ENCODE results near the gene CYP3A7. TPM values are rescaled to one million over a fixed set of nuclear protein-coding genes. Genes with fewer than 3 reads are reported as not detected.

Gene CYP3A7
- total RNA-seq = not detected in 2 replicates

DNA sequence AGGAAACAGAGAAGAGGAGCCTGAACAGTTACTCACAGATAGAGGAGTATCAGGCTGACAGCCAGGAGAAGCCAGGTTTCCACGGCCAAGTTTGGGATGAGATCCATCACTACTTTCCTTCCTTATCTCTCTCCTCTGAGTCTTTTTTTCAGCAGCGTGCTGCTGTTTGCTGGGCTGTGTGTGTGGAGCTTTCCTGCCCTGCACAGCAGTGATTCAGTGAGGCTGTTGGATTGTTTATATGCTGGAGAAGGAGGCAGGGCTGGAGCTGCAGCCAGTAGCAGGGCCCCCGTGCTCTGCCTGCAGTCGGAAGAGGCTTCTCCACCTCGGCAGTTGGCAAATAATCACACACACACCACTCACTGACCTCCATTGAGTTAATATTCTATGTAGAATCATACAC lies at the start of gene CYP3A7:
TSS of gene CYP3A7 (minus strand) at position 210 of the 400 bp plus-strand sequence. CDS start at position 107, 103 bp downstream.

DNA sequence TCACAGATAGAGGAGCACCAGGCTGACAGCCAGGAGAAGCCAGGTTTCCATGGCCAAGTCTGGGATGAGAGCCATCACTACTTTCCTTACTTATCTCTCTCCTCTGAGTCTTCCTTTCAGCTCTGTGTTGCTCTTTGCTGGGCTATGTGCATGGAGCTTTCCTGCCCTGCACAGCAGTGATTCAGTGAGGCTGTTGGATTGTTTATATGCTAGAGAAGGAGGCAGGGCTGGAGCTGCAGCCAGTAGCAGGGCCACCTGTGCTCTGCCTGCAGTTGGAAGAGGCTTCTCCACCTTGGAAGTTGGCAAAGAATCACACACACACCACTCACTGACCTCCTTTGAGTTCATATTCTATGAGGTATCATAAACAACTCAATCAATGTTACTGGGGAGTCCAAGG lies 49.0 kb upstream of the CYP3A7 start, which contains the start of gene CYP3A4:
TSS of gene CYP3A4 (minus strand) at position 178 of the 400 bp plus-strand sequence. CDS start at position 75, 103 bp downstream.

DNA sequence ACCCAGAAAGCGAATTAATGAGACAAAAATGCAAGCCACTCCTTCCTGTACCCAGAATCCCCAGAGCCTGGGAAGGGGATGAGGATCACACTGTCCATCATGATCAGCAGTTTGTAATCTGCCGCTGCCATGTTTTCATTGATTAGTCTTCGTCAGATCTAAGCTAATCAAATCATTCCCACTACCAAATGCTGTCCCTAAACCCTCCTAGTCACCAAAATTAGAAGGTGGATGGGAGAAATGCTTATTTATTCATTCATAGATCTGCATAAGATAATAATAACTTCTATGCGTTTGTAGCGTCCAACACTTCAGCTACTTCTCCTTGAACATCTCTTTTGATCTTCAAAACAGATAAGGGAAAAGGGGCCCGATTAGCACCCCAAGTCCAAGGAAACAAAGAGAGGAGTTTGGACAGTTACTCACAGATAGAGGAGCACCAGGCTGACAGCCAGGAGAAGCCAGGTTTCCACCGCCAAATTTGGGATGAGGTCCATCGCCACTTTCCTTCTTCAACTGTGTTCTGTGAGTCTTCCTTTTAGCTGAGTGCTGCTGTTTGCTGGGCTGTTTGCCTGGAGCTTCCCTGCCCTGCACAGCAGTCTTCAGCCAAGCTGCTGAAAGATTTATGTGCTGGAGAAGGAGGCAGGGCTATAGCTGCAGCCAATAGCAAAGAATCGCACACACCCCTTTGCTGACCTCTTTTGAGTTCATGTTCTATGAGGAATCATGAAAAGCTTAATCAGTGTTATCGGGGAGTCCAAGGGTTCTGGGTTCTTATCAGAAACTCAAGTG lies 55.4 kb downstream of the CYP3A7 start, which contains the start of gene CYP3A5:
TSS of gene CYP3A5 (minus strand) at position 597 of the 792 bp plus-strand sequence. CDS start at position 497, 100 bp downstream.

Other genes starting within 250 kb of the CYP3A7 start
- gene ZNF394, start 234.9 kb downstream of the CYP3A7 start, total RNA-seq = 14.7 and 14.8 TPM in 2 replicates
- 6.4 and 7.0 TPM in 2 replicates for gene ZKSCAN5, start 230.5 kb downstream of the CYP3A7 start, total RNA-seq
- gene FAM200A, start 183.1 kb downstream of the CYP3A7 start, total RNA-seq = 3.4 and 4.7 TPM in 2 replicates
- 44.3 and 46.9 TPM in 2 replicates for gene ZNF655, start 176.6 kb downstream of the CYP3A7 start, total RNA-seq
- 0.47 TPM in 1 of 2 replicates, not detected in the other for gene TMEM225B, start 136.9 kb downstream of the CYP3A7 start, total RNA-seq
- gene ZSCAN25, start 118.2 kb downstream of the CYP3A7 start, total RNA-seq = 5.6 and 10.6 TPM in 2 replicates
- 0.53 and 2.3 TPM in 2 replicates for gene CYP3A5, start 55.2 kb downstream of the CYP3A7 start, total RNA-seq
- not detected in 2 replicates for gene CYP3A4, start 49.0 kb upstream of the CYP3A7 start, total RNA-seq
- not detected in 2 replicates for gene CYP3A43, start 92.8 kb upstream of the CYP3A7 start, total RNA-seq
- gene OR2AE1, start 141.8 kb upstream of the CYP3A7 start, total RNA-seq = not detected in 2 replicates
- 12.5 and 21.3 TPM in 2 replicates for gene TRIM4, start 184.3 kb upstream of the CYP3A7 start, total RNA-seq
- not detected in 2 replicates for gene GJC3, start 194.4 kb upstream of the CYP3A7 start, total RNA-seq
- 0.39 TPM in 1 of 2 replicates, not detected in the other for gene AZGP1, start 240.8 kb upstream of the CYP3A7 start, total RNA-seq

Measured in hair follicular keratinocyte (primary cell).